Endothelial cell of umbilical vein (primary cell): ENCODE results near the gene PTCH2. TPM values are rescaled to one million over a fixed set of nuclear protein-coding genes. Genes with fewer than 3 reads are reported as not detected.

ENCODE experiments used
- BruUV-seq: library from RNA; stranded (reverse); fragments of 400-500 nt; replicated peaks from 2 replicates; lab custom pipeline; 2021; lab: Mats Ljungman, UMichigan
- CTCF ChIA-PET: fragments of 300-600, 350-600 bp; sonication (Branson Sonifier 250); formaldehyde crosslinking; loops from one replicate; lab custom pipeline; 2021; ENCODE audit warnings: antibody characterized with exemption, inconsistent platforms; lab: Charles Lee
- POLR2A ChIA-PET: fragments of 300-600, 350-600 bp; sonication (Branson Sonifier 250); formaldehyde crosslinking; loops from one replicate; lab custom pipeline; 2021; ENCODE audit warnings: antibody characterized with exemption, inconsistent platforms; lab: Charles Lee
- DNase-seq: peaks from one replicate; pipeline ENCODE4 v3.0.0-alpha.2; 2011; ENCODE audit warnings: low read depth, low spot score
- FAIRE-seq: peaks from 2 replicates; lab custom pipeline; 2011; peaks lifted over from hg19 to GRCh38; lab: Jason Lieb, UNC
- H2AFZ ChIP-seq: 2 replicates; pipeline ENCODE4 v1.6.0; 2012; ENCODE audit warnings: low read depth, low read length, control low read depth, inconsistent platforms
- H3K27ac ChIP-seq: 2 replicates; pipeline ENCODE4 v1.5.1; 2011; ENCODE audit warnings: low read depth, mild to moderate bottlenecking, control low read depth, low read length, moderate library complexity; ENCODE audit not compliant: insufficient read depth
- H3K27me3 ChIP-seq, 2 experiments: 2 replicates each; pipeline versions ENCODE4 v1.6.0 to v1.6.1; 2011; ENCODE audit warnings: low read length in 2 of 2, mixed read lengths in 1 of 2; ENCODE audit not compliant: control insufficient read depth in 2 of 2, insufficient read depth in 2 of 2
- H3K36me3 ChIP-seq, 2 experiments: 2 replicates in 1 of 2; 3 replicates in 1 of 2; pipeline ENCODE4 v1.5.1; 2011; ENCODE audit warnings: low read length in 2 of 2, mild to moderate bottlenecking in 1 of 2, moderate library complexity in 1 of 2; ENCODE audit not compliant: control insufficient read depth in 2 of 2, insufficient read depth in 2 of 2; ENCODE audit errors: extremely low read depth in 1 of 2
- H3K4me1 ChIP-seq: 3 replicates; pipeline ENCODE4 v1.5.1; 2011; ENCODE audit warnings: mild to moderate bottlenecking, low read length; ENCODE audit not compliant: control insufficient read depth, insufficient read depth; ENCODE audit errors: extremely low read depth
- H3K4me2 ChIP-seq: 2 replicates; pipeline ENCODE4 v1.6.1; 2011; ENCODE audit warnings: low read length, control low read depth, mixed read lengths; ENCODE audit not compliant: insufficient read depth
- H3K4me3 ChIP-seq, 3 experiments: fragments of 200-600 bp in 1 of 3; sonication (generic), shearing (Covaris generic) in 1 of 3; replicated peaks in 1 of 3; 2 replicates each; pipeline ENCODE4 v1.5.1; 2011 to 2016; ENCODE audit warnings: control low read depth in 3 of 3, low read length in 3 of 3, mild to moderate bottlenecking in 2 of 3, inconsistent platforms in 1 of 3, low read depth in 1 of 3, moderate library complexity in 1 of 3; ENCODE audit not compliant: insufficient read depth in 1 of 3
- H3K79me2 ChIP-seq: 2 replicates; pipeline ENCODE4 v1.6.0; 2012; ENCODE audit warnings: low read length, inconsistent platforms; ENCODE audit not compliant: control insufficient read depth, insufficient read depth
- H3K9ac ChIP-seq: replicated peaks from 2 replicates; pipeline ENCODE3; 2011; ENCODE audit warnings: low read length, control low read depth; ENCODE audit not compliant: insufficient read depth; ENCODE audit errors: extremely low read depth
- H3K9me1 ChIP-seq: replicated peaks from 3 replicates; pipeline ENCODE4 v1.6.0; 2011; ENCODE audit warnings: mild to moderate bottlenecking, low read length; ENCODE audit not compliant: control insufficient read depth, insufficient read depth; ENCODE audit errors: extremely low read depth
- H3K9me3 ChIP-seq: replicated peaks from 2 replicates; pipeline ENCODE4 v1.5.1; 2012; ENCODE audit warnings: low read length, inconsistent platforms; ENCODE audit not compliant: control insufficient read depth, insufficient read depth
- H4K20me1 ChIP-seq: replicated peaks from 2 replicates; pipeline ENCODE3; 2011; ENCODE audit warnings: mild to moderate bottlenecking, low read length; ENCODE audit not compliant: control insufficient read depth, insufficient read depth; ENCODE audit errors: extremely low read depth
- EZH2 ChIP-seq: IDR thresholded peaks from 2 replicates; pipeline ENCODE4 v1.6.1; 2012; ENCODE audit warnings: borderline replicate concordance, low read depth, mild to moderate bottlenecking, moderate library complexity, low read length, inconsistent platforms; ENCODE audit not compliant: severe bottlenecking
- FOS ChIP-seq: IDR thresholded peaks from 2 replicates; pipeline ENCODE4 v1.6.1; 2011; ENCODE audit warnings: mild to moderate bottlenecking, low read length, moderate library complexity, borderline replicate concordance; ENCODE audit not compliant: insufficient read depth
- GATA2 ChIP-seq: IDR thresholded peaks from 2 replicates; pipeline ENCODE4 v1.7.0; 2011; ENCODE audit warnings: low read depth, mild to moderate bottlenecking, moderate library complexity, mixed read lengths, low read length; ENCODE audit not compliant: insufficient read length, insufficient read depth
- JUN ChIP-seq: IDR thresholded peaks from 2 replicates; pipeline ENCODE4 v1.6.1; 2011; ENCODE audit warnings: borderline replicate concordance, low read depth; ENCODE audit not compliant: insufficient read length, insufficient read depth
- MAX ChIP-seq: IDR thresholded peaks from 2 replicates; pipeline ENCODE4 v1.6.1; 2011; ENCODE audit not compliant: insufficient read depth, insufficient read length
- MYC ChIP-seq: IDR thresholded peaks from one replicate; pipeline ENCODE4 v1.6.1; 2011; ENCODE audit warnings: mild to moderate bottlenecking, low read depth, low read length
- POLR2A ChIP-seq: IDR thresholded peaks from 2 replicates; pipeline ENCODE4 v1.6.1; 2012; ENCODE audit warnings: low read depth, mild to moderate bottlenecking, control low read depth, low read length
- POLR2AphosphoS5 ChIP-seq: IDR thresholded peaks from 2 replicates; pipeline ENCODE4 v1.6.1; 2012; ENCODE audit warnings: low read depth, mild to moderate bottlenecking, control low read depth, low read length, moderate library complexity; ENCODE audit not compliant: insufficient read depth
- dilution Hi-C: fragments of 300-500 bp; cut with MboI; formaldehyde crosslinking; loops from one replicate; pipeline ENCODE4 v1.15.0; 2019; ENCODE audit warnings: low sequenced_read_pairs; ENCODE audit not compliant: extremely low pct_ligation_motif_present
- intact Hi-C: fragments of 100-400 bp; cut with micrococcal nuclease; formaldehyde crosslinking; loops from one replicate; pipeline ENCODE4 v1.10.0; 2022
- polyA plus RNA-seq, 4 experiments: library from polyadenylated mRNA; depleted of rRNA in 3 of 4; stranded (reverse) in 3 of 4; unstranded in 1 of 4; fragments of >200 nt; gene quantifications; 2 replicates each; pipeline versions ENCODE4 v1.2.1 to v1.2.3, GENCODE V29; 2011 to 2012; ENCODE audit warnings: missing spikeins in 1 of 4
- total RNA-seq: library from RNA; stranded (reverse); gene quantifications from 2 replicates; pipeline ENCODE4 v1.2.3, GENCODE V29; 2021
- TF ChIP-seq, protein P1 (sequence below), 2 donors: IDR thresholded peaks; 1 replicate in 1 of 2; 2 replicates in 1 of 2; pipeline ENCODE4 v1.5.1; 2011; ENCODE audit warnings: low read length in 2 of 2, mild to moderate bottlenecking in 2 of 2, moderate library complexity in 2 of 2, control low read depth in 1 of 2, inconsistent platforms in 1 of 2, low read depth in 1 of 2; ENCODE audit not compliant: insufficient read depth in 1 of 2; ENCODE audit errors: extremely low read depth in 1 of 2

Gene PTCH2
- total and polyA plus RNA-seq, 2 donors (not counting 3 experiments of a cell fraction or from before 2014, with no cell fraction given) = 1.8 TPM

GRCh38 chr1:44846985-44847384 is 3.9 kb upstream of the PTCH2 start:
- H3K27ac ChIP-seq = no peak overlapping the region
- no peak overlapping the region for H3K4me2 ChIP-seq
- H2AFZ ChIP-seq = no peak overlapping the region
- H4K20me1 ChIP-seq = no peaks in the 10 kb centered on the region
- no peak for DNase-seq
- H3K79me2 ChIP-seq = no peaks in the 10 kb centered on the region
- H3K9me3 ChIP-seq = no peaks in the 10 kb centered on the region
- H3K4me1 ChIP-seq = no peaks in the 10 kb centered on the region
- no peak for TF ChIP-seq POLR2A
- TF ChIP-seq MYC = no peak
- TF ChIP-seq POLR2AphosphoS5 = no peak
- TF ChIP-seq, protein P1, sequence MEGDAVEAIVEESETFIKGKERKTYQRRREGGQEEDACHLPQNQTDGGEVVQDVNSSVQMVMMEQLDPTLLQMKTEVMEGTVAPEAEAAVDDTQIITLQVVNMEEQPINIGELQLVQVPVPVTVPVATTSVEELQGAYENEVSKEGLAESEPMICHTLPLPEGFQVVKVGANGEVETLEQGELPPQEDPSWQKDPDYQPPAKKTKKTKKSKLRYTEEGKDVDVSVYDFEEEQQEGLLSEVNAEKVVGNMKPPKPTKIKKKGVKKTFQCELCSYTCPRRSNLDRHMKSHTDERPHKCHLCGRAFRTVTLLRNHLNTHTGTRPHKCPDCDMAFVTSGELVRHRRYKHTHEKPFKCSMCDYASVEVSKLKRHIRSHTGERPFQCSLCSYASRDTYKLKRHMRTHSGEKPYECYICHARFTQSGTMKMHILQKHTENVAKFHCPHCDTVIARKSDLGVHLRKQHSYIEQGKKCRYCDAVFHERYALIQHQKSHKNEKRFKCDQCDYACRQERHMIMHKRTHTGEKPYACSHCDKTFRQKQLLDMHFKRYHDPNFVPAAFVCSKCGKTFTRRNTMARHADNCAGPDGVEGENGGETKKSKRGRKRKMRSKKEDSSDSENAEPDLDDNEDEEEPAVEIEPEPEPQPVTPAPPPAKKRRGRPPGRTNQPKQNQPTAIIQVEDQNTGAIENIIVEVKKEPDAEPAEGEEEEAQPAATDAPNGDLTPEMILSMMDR (IDR thresholded peaks at IDR 0.05; ENCODE audit: extremely low read depth in 1 of 2, insufficient read depth in 1 of 2, low read depth in 1 of 2, low read length in 2 of 2) = no peak
- no peak for TF ChIP-seq EZH2
- no peak for TF ChIP-seq FOS
- TF ChIP-seq JUN = no peak
- no peak for TF ChIP-seq GATA2
- no peak for TF ChIP-seq MAX
- no peak overlapping the region for H3K4me3 ChIP-seq
- no peak for FAIRE-seq
- dilution Hi-C loops (no loop called here), intact Hi-C loops (no loop called here)
- CTCF ChIA-PET = interaction anchor here (2.6 kb wide), 1 partner anchor 78 kb away, joined by 7 read pairs; no protein-coding TSS in a partner anchor
- peaks cover 0 to 3% of the 10 kb centered on the region in 2 experiments for H3K36me3 ChIP-seq
- BruUV-seq = no TSS peak
- H3K9me1 ChIP-seq = no peaks in the 10 kb centered on the region
- no peaks in the 10 kb centered on the region for H3K27me3 ChIP-seq
- POLR2A ChIA-PET = no interaction called here
- no peak overlapping the region for H3K9ac ChIP-seq
